HepG2 (cell line): ENCODE measurements around the gene EMCN.

Experiments
- CHCHD3 ChIP-seq: sonication (generic); formaldehyde crosslinking; IDR thresholded peaks from 2 replicates; pipeline ENCODE4 v1.8.0; 2022; ENCODE audit warnings: mild to moderate bottlenecking, missing genetic modification reagents, moderate library complexity
- EHMT2 ChIP-seq: fragments of 200-600 bp; sonication (generic); IDR thresholded peaks from 2 replicates; pipeline ENCODE4 v1.7.0; 2017; ENCODE audit warnings: antibody characterized with exemption, low read depth, low read length, borderline replicate concordance
- EP300 ChIP-seq, 3 experiments: sonication (generic) in 1 of 3; formaldehyde crosslinking in 1 of 3; IDR thresholded peaks; 2 replicates each; pipeline versions ENCODE4 v1.5.1 to v1.6.1; 2011 to 2020; ENCODE audit warnings: low read depth in 2 of 3, low read length in 2 of 3, borderline replicate concordance in 1 of 3, improper control_type of control experiment in 1 of 3, mild to moderate bottlenecking in 1 of 3, missing genetic modification reagents in 1 of 3, moderate library complexity in 1 of 3
- FOSL1 ChIP-seq: sonication (generic); formaldehyde crosslinking; IDR thresholded peaks from 2 replicates; pipeline ENCODE4 v1.9.0; 2021; ENCODE audit warnings: missing genetic modification reagents, borderline replicate concordance
- HES4 ChIP-seq: sonication (generic); formaldehyde crosslinking; IDR thresholded peaks from 2 replicates; pipeline ENCODE4 v1.9.0; 2021; ENCODE audit warnings: mild to moderate bottlenecking, missing genetic modification reagents, borderline replicate concordance
- MEIS2 ChIP-seq: sonication (generic); formaldehyde crosslinking; IDR thresholded peaks from 2 replicates; pipeline ENCODE4 v1.9.0; 2021; ENCODE audit warnings: mild to moderate bottlenecking, missing genetic modification reagents
- NFKBIZ ChIP-seq: IDR thresholded peaks from 2 replicates; pipeline ENCODE4 v1.6.1; 2018; ENCODE audit warnings: missing genetic modification reagents, missing compliant biosample characterization
- PHF5A ChIP-seq: IDR thresholded peaks from one replicate; pipeline ENCODE4 v1.6.1; 2018; ENCODE audit warnings: low read depth, missing genetic modification reagents; ENCODE audit not compliant: unreplicated experiment
- PHF8 ChIP-seq: sonication (generic); formaldehyde crosslinking; IDR thresholded peaks from 2 replicates; pipeline ENCODE4 v1.5.0; 2020; ENCODE audit warnings: missing genetic modification reagents
- TF ChIP-seq, protein P1 (sequence below): sonication (generic); formaldehyde crosslinking; IDR thresholded peaks from 2 replicates; pipeline ENCODE4 v1.8.1; 2023; ENCODE audit warnings: mild to moderate bottlenecking, missing genetic modification reagents
- TF ChIP-seq, protein P2 (sequence below): sonication (generic); formaldehyde crosslinking; IDR thresholded peaks from 2 replicates; pipeline ENCODE4 v1.5.0; 2020; ENCODE audit warnings: mild to moderate bottlenecking, missing genetic modification reagents, moderate library complexity

DNA sequence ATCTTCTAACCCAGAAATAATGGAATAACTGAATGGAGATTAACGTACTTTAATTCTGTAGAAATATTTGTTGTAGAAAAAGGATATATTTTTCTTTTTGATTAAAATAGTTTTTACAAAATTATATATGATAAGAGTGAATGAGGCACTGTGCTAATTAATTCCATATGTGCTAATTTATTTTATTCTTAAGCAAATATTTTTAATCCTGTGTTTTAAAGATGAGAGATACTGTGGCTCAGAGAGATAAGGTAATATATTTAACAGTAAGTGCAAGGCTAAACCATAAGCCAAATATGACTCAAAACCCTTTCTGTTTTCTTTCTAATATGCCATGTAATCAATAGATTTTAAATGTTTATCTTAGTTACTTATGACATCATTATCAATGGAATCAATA lies 88.2 kb downstream of the EMCN start:
- TF ChIP-seq, protein P1, sequence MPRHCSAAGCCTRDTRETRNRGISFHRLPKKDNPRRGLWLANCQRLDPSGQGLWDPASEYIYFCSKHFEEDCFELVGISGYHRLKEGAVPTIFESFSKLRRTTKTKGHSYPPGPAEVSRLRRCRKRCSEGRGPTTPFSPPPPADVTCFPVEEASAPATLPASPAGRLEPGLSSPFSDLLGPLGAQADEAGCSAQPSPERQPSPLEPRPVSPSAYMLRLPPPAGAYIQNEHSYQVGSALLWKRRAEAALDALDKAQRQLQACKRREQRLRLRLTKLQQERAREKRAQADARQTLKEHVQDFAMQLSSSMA (CRISPR knock-in tag): no peak
- TF ChIP-seq FOSL1 (CRISPR knock-in tag): no peak
- no peak for TF ChIP-seq EP300 (IDR thresholded peaks at IDR 0.05; ENCODE audit: low read depth in 2 of 2, low read length in 2 of 2)
- no peak for TF ChIP-seq EP300 (CRISPR knock-in tag; IDR thresholded peaks at IDR 0.05; ENCODE audit: borderline replicate concordance)
- TF ChIP-seq PHF5A (CRISPR knock-in tag): no peak
- TF ChIP-seq NFKBIZ (CRISPR knock-in tag): no peak
- no peak for TF ChIP-seq EHMT2
- TF ChIP-seq, protein P2, sequence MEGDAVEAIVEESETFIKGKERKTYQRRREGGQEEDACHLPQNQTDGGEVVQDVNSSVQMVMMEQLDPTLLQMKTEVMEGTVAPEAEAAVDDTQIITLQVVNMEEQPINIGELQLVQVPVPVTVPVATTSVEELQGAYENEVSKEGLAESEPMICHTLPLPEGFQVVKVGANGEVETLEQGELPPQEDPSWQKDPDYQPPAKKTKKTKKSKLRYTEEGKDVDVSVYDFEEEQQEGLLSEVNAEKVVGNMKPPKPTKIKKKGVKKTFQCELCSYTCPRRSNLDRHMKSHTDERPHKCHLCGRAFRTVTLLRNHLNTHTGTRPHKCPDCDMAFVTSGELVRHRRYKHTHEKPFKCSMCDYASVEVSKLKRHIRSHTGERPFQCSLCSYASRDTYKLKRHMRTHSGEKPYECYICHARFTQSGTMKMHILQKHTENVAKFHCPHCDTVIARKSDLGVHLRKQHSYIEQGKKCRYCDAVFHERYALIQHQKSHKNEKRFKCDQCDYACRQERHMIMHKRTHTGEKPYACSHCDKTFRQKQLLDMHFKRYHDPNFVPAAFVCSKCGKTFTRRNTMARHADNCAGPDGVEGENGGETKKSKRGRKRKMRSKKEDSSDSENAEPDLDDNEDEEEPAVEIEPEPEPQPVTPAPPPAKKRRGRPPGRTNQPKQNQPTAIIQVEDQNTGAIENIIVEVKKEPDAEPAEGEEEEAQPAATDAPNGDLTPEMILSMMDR: no peak
- no peak for TF ChIP-seq HES4 (CRISPR knock-in tag)
- TF ChIP-seq CHCHD3 (CRISPR knock-in tag): no peak
- no peak for TF ChIP-seq PHF8 (CRISPR knock-in tag)
- no peak for TF ChIP-seq MEIS2 (CRISPR knock-in tag)
